IPS DF 4.7 (cell line): ENCODE results near the gene GLTP.
"Not testable (repeated sequence)": the region's sequence is repeated elsewhere in the genome, so short reads cannot be mapped to it uniquely, and the experiment has no call there.

Source experiments
- DNase-seq: peaks from one replicate; pipeline ENCODE4 v3.0.0-alpha.2; 2013; ENCODE audit warnings: low spot score; ENCODE audit errors: extremely low read depth

GLTP gene, protein sequence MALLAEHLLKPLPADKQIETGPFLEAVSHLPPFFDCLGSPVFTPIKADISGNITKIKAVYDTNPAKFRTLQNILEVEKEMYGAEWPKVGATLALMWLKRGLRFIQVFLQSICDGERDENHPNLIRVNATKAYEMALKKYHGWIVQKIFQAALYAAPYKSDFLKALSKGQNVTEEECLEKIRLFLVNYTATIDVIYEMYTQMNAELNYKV

DNA sequence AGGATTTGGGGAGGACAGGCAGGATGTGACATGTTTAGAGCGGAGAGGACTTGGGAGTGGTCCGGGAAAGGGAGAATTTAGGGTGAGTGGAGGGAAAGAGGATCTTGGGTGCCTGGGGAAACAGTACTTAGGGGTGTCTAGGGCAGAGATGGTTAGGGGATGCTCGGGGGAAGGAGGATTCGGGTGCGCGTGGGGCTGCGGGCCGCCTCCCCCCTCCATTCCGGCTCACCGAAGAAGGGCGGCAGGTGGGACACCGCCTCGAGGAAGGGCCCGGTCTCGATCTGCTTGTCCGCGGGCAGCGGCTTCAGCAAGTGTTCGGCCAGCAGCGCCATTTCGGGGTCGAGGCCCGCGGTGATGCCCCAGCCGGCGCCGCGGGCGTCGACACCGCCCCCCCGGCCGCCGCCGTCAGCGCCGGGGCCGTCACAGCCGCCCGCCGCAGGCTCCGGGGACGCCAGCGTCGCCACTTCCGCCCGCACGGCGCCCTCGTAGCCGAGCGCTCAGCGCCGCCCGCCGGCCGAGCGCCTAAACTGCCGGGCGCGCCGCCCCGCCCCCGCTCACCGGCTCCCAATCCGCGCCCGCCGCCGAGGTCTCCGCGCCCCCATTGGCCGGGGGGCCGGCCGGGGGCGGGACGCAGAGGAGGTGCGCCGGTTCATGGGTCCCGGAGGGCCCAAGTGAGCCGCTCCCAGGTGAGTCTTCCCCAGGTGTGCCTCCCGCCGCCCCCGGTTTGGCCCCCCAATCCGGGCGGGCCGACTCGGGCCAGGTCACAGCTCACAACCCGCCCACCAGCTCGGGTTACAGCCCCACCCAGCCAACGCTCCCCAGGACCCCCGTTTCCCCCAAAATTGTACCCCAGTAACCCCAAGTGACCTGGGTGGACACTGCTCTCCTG, at the start of gene GLTP:
Gene GLTP, minus strand, starts transcription at position 499 of the 889 bp plus-strand sequence. Its CDS starts 167 bp downstream, at position 332.
- DNase-seq, result peak; percentile 44

GRCh38 chr12:109929326-109929725, 49.0 kb upstream of the GLTP start:
- not testable (repeated sequence) for DNase-seq

DNA sequence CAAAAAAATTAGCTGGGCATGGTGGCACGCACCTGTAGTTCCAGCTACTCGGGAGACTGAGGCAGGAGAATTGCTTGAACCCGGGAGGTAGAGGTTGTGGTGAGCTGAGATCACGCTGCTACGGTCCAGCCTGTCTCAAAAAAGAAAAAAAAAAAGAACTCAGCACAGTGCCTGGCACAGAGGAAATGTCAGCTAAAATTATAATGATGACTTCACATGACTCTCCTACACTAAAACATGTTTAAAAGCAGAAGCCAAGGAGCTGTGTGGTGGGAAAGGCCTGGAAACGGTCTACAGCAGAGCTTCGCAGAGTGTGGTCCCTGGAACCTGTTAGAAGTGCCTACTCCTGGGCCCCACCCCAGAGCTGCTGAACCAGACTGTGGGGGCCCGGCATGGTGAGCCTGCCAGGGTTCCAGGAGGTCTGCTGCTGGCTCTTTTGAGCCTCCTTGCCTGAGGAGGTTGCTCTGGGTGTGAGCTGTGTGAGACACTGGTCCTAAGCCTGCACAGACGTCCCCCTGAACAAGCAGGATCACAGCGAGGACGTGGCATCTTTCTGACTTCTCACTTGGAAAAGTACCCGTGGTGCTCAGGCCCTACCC, 47.8 kb upstream of the GLTP start:
- DNase-seq, result no peak

DNA sequence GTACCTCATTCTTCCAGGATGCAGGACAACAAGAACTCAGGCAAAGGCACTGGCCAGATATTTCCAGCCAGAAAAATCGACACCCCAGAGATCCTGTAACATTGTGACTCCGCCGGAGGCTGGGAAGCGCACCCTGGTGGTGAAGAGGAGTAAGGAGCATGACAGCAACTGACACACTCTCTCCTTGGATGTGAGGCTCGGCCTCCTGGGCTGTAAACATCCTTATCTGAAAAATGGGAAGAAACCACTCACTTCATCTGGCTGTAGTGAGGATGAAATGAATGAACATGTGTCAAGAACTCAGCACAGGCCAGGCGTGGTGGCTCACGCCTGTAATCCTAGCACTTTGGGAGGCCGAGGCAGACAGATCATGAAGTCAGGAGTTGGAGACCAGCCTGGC, 47.3 kb upstream of the GLTP start:
- no peak for DNase-seq

GRCh38 chr12:109926488-109927210, 46.3 kb upstream of the GLTP start:
- DNase-seq, result no peak

GRCh38 chr12:109926016-109926415, 45.7 kb upstream of the GLTP start:
- DNase-seq, result no peak

- no peak for DNase-seq
These were observed 45.0 kb upstream of the GLTP start for GRCh38 chr12:109925185-109925840.

- no peak for DNase-seq
These were observed 43.3 kb upstream of the GLTP start for GRCh38 chr12:109923481-109924245.

GRCh38 chr12:109923038-109923437, 42.7 kb upstream of the GLTP start:
- no peak for DNase-seq

DNA sequence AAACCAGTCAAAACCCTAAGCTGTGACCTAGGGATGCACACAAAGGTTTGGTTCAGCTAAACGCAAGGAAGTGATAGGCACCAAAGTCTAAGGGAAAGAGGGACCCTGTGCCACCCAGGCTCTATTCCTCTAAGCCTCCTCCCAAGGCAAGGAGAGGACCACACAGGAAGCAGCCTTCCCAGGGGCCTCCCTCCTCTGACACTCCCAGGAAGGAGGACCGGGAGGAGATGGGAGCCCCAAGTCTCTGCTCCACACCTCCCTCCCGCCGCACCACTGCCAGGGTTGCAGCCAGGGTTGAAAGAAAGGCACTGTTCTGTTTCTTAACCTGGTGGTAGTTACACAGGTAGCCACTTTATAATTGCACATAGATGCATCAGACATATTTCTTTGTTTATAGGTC, 41.6 kb upstream of the GLTP start:
- DNase-seq, result no peak

DNA sequence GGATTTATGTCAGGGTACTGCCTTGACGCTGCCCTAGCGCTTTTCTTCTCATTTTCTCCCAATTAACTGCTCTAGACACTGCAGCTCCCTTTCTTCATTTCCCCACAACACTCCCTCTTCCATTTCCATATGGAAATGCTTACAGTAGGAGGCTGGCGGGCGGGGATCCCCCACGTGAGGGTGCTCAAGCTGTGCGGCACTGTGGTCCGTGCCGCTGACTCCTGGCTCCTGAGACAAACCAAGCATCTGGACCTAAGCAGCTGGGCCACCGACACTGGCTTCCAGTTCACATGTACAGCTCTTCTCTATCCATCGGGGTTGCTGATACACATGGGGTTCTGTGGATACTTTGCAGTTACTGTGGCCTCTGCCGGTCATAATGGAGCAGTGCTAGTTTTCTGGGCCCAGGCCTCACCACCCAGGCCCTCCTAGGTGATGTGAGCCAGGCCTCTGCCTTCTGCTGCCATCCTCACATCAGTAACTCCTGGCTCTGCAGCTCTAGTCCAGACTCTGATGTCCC, 40.0 kb upstream of the GLTP start:
- DNase-seq, result no peak

DNA sequence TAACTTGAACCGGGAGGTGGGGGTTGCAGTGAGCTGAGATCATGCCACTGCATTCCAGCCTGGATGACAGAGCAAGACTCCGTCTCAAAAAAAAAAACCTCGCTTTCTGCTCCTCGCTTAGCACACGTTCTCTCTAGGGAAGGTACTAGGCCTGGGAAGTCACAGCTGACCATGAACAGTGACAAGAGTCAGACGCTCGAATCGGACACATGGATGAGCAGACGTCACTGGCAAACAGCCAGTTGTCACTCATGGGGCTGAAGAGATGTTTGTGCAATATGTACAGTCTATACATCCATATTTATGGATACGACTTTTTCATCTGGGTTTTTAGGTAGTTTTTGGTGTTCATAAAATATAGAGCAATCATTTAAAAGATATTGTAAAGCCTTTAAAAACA, 39.1 kb upstream of the GLTP start:
- DNase-seq, result no peak

- DNase-seq, result no peak
These were observed 35.7 kb upstream of the GLTP start for GRCh38 chr12:109916045-109916444.

DNA sequence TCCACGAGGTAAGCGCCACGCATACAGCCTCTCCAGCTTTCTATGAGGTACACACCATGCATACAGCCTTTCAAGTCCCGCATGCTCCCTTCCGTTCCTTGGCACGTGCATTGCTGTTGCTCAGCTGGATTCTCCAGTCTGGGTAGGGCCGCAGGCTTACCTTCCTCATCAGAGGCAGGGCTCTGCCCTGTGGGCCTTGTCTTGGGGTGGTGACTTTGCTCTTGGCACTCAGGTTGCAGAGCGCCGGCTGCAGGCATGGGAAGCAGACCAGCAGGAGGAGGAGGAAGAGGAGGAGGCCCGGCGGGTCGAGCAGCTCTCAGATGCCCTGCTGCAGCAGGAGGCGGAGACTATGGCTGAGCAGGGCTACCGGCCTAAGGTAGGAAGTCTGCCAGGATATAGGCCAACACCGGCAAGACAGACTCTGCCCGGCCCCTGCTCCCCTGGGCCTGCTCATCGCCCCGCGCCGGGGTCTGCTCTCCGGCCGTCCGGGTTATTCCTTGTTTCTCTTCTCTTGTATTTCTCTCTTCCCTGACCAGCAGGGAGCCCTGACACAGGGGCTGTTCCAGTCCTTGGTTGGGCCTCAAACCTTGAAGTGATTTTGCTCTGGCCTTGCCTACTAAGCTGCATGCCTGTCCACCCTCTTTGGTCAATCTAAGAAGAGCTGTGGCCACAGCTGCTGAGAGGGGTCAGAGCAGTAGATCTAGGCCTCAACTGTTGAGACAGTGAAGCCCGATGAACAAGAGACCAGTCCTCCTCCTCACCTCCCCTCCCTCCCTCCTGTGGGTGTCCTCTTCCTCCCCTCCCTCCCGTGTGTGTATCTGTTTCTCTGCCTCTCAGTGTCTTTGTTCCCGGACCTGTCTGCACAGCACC, 35.1 kb upstream of the GLTP start:
- DNase-seq, result no peak

GRCh38 chr12:109914461-109914860, 34.1 kb upstream of the GLTP start:
- no peak for DNase-seq

DNA sequence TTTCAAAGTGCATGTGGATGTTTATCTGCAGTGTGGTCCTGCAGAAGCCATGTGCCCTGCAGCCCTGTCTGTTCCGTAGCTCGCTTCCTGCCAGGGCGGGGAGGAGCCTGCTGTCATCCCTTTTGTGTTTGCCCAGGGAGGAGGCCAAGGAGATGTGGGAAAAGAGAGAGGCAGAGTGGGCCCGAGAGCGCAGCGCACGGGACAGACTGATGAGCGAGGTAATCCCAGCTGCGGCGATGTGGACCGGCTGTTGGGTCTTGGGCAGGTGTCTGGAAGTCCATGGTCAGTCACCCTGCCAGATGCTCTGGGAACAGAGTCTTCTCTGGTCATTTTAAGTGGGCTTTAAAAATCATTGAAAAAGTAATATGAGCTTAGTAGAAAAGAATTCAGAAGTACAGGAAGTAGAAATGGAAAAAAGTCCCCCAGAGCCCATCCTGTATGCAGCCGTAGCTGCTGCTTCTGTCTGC, 32.5 kb upstream of the GLTP start:
- DNase-seq, result no peak

GRCh38 chr12:109910969-109911348, 30.6 kb upstream of the GLTP start:
- DNase-seq, result peak; percentile 41

DNA sequence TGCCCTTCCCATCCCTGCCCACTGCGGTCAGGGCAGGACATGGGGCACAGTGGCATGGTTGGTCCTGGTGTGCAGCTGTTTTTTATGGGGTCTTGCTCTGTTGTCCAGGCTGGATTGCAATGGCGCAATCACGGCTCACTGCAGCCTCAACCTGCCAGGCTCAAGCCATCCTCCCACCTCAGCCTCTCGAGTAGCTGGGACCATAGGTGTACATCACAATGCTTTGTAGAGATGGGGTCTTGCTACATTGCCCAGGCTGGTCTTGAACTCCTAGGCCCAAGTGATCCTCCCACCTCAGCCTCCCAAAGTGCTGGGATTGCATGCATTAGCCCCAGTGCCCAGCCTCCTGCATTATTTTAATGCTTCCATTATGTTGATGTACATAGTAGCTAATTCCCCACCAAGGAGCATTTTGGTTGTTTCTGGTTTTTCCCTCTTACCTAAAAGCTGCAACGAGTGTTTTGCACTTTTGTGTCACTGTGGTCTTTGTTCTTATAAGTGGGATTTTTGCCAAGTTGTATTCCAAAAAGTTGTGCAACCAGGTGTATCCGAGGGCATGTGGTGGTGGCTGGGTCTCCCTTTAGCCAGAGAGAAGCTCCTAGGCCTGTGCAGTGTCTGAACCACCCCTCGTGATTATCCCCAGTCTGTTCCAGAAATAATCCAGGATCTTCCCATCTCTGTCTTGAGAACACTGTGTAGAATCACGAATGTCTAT, 30.1 kb upstream of the GLTP start:
- DNase-seq, result no peak

DNA sequence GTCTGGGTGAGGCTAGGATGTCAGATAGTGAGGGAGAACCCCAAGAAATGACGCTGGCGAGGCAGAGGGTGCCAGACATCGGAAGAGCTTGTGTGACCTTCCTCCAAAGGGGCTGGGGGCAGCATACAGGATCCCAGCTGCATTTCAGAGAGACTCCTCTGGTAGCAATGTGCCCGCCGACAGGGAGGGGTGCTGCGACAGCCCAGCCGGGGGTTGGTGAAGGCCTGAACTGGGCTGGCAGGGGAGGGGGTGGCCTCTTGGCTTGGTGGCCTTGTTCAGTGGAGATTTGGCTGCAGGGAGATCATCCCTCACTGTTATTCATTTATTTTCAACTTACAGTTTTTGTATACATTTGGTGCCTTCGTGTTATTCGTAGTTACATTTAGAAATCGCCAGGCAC, 25.0 kb upstream of the GLTP start:
- no peak for DNase-seq
